DOHH2 (cell line): ENCODE data around the gene ECE1.

Experiments
- CTCF ChIP-seq: fragments of 200-600 bp; sonication (generic); IDR thresholded peaks from one replicate; pipeline ENCODE4 v1.5.1; 2014; ENCODE audit warnings: antibody characterized with exemption, mild to moderate bottlenecking, low read depth, low read length; ENCODE audit not compliant: poor library complexity, severe bottlenecking
- EZH2phosphoT487 ChIP-seq: fragments of 200-600 bp; sonication (generic); IDR thresholded peaks from 2 replicates; pipeline ENCODE4 v1.6.1; 2017; ENCODE audit warnings: borderline replicate concordance, mild to moderate bottlenecking, antibody characterized with exemption, low read length, moderate library complexity, mixed read lengths

GRCh38 chr1:21200767-21201166, 89.5 kb downstream of the ECE1 start:
- TF ChIP-seq CTCF = no peak
- TF ChIP-seq EZH2phosphoT487 = no peak
